Activated T-helper 1 cell treated with anti-CD3 and anti-CD28 coated beads, Interleukin-12 subunit alpha, Interleukin-12 subunit beta, Interleukin-2, Interleukin-4 antibody, amounts not matched to agents 30 ng/mL and 10 ng/mL and 1 ng/mL, durations not matched to agents 14 hours and 24 hours and 36 hours (primary cell): ENCODE measurements around the gene B4GALNT4. TPM values are rescaled to one million over a fixed set of nuclear protein-coding genes. Genes with fewer than 3 reads are reported as not detected.
"Not testable (repeated sequence)": the region's sequence is repeated elsewhere in the genome, so short reads cannot be mapped to it uniquely, and the experiment has no call there.

Experiments used
- DNase-seq: peaks from one replicate; pipeline ENCODE4 v3.0.0; 2021; ENCODE audit warnings: low spot score
- H3K27ac Mint-ChIP-seq: one replicate; pipeline ENCODE4 v1.8.0; 2021; ENCODE audit warnings: mild to moderate bottlenecking, mixed read lengths
- H3K27me3 Mint-ChIP-seq: one replicate; pipeline ENCODE4 v1.8.0; 2022; ENCODE audit warnings: mild to moderate bottlenecking, moderate library complexity, mixed read lengths; ENCODE audit not compliant: insufficient read depth
- H3K36me3 Mint-ChIP-seq: one replicate; pipeline ENCODE4 v1.8.0; 2021; ENCODE audit warnings: low read depth, mixed read lengths
- H3K4me1 Mint-ChIP-seq: one replicate; pipeline ENCODE4 v1.8.0; 2021; ENCODE audit warnings: low read depth, mixed read lengths
- H3K4me3 Mint-ChIP-seq: one replicate; pipeline ENCODE4 v1.8.0; 2021; ENCODE audit warnings: mild to moderate bottlenecking, moderate library complexity, mixed read lengths
- H3K9me3 Mint-ChIP-seq: one replicate; pipeline ENCODE4 v1.8.0; 2021; ENCODE audit warnings: mixed read lengths
- intact Hi-C: fragments of 100-400 bp; cut with micrococcal nuclease; formaldehyde crosslinking; loops from one replicate; pipeline ENCODE4 v1.15.1; 2024
- total RNA-seq: library from RNA; stranded (reverse); gene quantifications from 2 replicates; pipeline ENCODE4 v1.2.3, GENCODE V29; 2022

B4GALNT4 gene
- total RNA-seq, 1 donor from 2014 or later = 3.8 TPM

DNA sequence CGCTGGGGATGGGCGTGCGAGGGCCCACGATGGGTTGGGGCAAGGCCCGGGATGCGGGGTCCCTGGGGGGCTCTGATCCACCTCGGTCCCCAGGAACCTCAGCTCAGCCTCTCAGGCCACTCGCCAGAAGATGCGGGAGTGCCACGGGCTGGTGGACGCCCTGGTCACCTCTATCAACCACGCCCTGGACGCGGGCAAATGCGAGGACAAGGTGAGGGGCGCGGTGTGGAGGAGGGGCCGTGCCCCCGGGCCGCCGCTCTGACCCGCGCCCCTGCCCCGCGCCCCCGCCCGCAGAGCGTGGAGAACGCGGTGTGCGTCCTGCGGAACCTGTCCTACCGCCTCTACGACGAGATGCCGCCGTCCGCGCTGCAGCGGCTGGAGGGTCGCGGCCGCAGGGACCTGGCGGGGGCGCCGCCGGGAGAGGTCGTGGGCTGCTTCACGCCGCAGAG lies 31.0 kb downstream of the B4GALNT4 start:
- no peak overlapping the region for H3K4me3 Mint-ChIP-seq
- intact Hi-C loops = no loop called here

DNA sequence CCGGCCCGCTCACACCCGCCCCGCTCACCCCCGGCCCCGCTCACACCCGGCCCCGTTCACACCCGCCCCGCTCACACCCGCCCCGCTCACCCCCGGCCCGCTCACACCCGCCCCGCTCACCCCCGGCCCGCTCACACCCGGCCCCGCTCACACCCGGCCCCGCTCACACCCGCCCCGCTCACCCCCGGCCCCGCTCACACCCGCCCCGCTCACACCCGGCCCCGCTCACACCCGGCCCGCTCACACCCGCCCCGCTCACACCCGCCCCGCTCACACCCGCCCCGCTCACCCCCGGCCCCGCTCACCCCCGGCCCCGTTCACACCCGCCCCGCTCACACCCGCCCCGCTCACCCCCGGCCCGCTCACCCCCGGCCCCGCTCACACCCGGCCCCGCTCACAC lies 31.9 kb downstream of the B4GALNT4 start:
- H3K27me3 Mint-ChIP-seq, H3K4me1 Mint-ChIP-seq, H3K9me3 Mint-ChIP-seq, H3K4me3 Mint-ChIP-seq, H3K36me3 Mint-ChIP-seq, H3K27ac Mint-ChIP-seq, intact Hi-C loops, DNase-seq: not testable (repeated sequence)

More for the DNA sequence above, 31.0 kb downstream of the B4GALNT4 start:
- H3K27me3 Mint-ChIP-seq = peaks cover 9% of the 10 kb centered on the region
- no peak for DNase-seq
- H3K36me3 Mint-ChIP-seq = no peaks in the 10 kb centered on the region
- H3K27ac Mint-ChIP-seq = no peak overlapping the region
- no peaks in the 10 kb centered on the region for H3K4me1 Mint-ChIP-seq
- H3K9me3 Mint-ChIP-seq = no peaks in the 10 kb centered on the region

DNA sequence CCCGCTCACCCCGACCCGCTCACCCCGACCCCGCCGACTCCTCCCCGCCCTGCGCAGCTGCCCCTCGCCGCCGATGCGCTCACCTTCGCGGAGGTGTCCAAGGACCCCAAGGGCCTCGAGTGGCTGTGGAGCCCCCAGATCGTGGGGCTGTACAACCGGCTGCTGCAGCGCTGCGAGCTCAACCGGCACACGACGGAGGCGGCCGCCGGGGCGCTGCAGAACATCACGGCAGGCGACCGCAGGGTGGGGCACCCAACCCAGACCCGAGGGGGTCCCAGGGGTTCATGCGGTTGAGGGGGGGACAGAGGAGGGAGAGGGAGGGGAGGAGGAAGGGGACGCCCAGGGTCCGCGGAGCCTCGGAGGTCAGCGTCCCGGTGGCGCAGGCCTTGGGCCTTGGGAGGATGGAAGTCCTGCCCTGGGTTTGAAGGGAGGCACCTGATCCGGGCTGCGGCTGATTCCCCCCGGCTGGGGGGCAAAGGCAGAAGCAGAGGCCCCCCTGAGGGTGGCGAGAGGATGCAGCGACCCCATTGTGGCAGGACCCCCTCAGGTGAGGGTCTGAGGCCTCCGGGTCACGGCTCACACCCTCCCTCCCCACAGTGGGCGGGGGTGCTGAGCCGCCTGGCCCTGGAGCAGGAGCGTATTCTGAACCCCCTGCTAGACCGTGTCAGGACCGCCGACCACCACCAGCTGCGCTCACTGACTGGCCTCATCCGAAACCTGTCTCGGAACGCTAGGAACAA lies 33.9 kb downstream of the B4GALNT4 start:
- no peak for DNase-seq
- intact Hi-C loops = no loop called here
- no peaks in the 10 kb centered on the region for H3K4me1 Mint-ChIP-seq
- H3K27ac Mint-ChIP-seq = no peak overlapping the region
- H3K9me3 Mint-ChIP-seq = no peaks in the 10 kb centered on the region
- H3K36me3 Mint-ChIP-seq = no peaks in the 10 kb centered on the region
- H3K27me3 Mint-ChIP-seq = peaks cover 10% of the 10 kb centered on the region
- H3K4me3 Mint-ChIP-seq = no peak overlapping the region

DNA sequence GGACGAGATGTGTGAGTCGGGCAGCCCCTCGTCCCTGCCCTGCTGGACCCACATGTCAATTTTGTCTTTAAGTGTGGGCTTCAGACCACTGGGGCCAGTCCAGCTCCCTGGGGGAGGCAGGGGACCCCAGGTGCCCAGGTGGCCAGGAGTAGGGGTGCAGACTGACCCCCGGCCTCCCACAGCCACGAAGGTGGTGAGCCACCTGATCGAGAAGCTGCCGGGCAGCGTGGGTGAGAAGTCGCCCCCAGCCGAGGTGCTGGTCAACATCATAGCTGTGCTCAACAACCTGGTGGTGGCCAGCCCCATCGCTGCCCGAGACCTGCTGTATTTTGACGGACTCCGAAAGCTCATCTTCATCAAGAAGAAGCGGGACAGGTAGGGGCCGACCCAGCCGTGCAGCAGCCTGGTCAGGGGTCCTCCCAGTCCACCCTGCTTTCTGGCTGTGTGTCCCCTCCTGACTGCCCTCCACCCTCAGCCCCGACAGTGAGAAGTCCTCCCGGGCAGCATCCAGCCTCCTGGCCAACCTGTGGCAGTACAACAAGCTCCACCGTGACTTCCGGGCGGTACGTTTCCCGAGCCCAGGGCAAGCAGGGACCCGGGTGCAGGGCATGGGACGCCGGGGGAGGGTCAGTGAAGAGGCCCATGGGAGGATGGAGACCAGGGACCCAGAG lies 34.6 kb downstream of the B4GALNT4 start:
- DNase-seq = no peak
- no peak overlapping the region for H3K27ac Mint-ChIP-seq
- intact Hi-C loops = no loop called here
- H3K9me3 Mint-ChIP-seq = no peaks in the 10 kb centered on the region
- H3K36me3 Mint-ChIP-seq = no peaks in the 10 kb centered on the region
- H3K4me3 Mint-ChIP-seq = no peak overlapping the region
- H3K27me3 Mint-ChIP-seq = peaks cover 7% of the 10 kb centered on the region
- no peaks in the 10 kb centered on the region for H3K4me1 Mint-ChIP-seq

DNA sequence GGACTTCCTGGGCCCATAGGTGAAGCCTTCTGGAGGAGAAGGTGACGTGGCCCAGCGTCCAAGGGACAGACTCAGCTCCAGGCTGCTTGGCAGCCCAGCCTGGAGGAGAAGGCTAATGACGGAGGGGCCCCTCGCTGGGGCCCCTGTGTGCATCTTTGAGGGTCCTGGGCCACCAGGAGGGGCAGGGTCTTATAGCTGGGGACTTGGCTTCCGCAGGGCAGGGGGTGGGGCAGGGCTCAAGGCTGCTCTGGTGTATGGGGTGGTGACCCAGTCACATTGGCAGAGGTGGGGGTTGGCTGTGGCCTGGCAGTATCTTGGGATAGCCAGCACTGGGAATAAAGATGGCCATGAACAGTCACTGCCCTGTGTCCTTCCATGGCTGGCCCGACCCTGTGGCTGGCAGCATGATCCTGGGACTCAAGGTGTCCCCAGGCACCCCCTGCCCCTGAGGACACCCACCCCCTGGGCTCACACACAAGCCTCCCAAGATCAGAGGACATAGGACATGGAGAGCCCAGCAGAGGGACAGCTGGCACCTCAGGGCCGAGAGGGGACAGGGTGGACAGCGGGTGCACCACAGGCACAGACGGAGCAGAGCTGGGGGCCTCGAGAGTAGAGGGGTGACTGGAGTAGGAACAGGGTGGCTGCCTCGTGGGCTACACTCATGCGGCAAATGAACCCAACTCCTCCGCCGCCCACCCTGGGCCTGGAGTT lies 35.4 kb downstream of the B4GALNT4 start:
- Mint-ChIP-seq H3K27ac (peak overlapping the region; percentile 34), H3K27me3 (peaks cover 4% of the 10 kb centered on the region), H3K36me3 (no peaks in the 10 kb centered on the region), H3K4me3 (no peak overlapping the region), H3K4me1 (no peaks in the 10 kb centered on the region), H3K9me3 (no peaks in the 10 kb centered on the region)
- intact Hi-C loops = no loop called here
- no peak for DNase-seq

DNA sequence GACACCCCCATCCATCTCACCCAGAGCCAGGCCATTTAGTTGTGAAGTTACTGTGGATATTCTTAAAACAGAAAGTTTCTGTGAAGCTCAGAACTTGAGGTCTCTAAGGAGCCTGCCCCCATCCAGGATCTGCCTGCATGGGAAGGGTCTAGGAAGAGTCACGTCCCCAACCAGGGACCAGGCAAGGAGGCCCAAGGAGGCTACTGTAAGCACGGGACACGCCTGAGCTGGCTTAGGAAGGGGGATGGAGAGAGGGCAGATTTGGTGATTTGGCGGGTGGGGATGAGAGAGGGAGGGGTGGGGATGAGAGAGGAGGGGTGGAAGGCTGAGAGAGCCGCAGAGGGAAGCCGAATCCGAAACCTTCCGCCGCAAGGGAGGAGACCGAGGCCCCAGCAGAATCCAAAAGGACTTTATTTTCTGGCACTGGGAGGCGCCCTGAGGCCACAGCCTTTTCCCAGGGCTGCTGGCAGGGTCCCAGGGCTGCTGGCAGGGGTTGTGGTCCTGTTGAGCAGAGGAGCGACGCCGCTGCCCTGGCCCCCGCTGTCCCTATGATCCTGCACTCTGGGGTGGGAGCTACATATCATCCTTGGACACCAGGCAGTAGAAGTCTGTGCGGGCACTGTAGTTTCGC lies 36.1 kb downstream of the B4GALNT4 start:
- Mint-ChIP-seq H3K4me1 (no peaks in the 10 kb centered on the region), H3K9me3 (no peaks in the 10 kb centered on the region), H3K36me3 (no peaks in the 10 kb centered on the region), H3K4me3 (peak overlapping the region; percentile 64), H3K27ac (peak overlapping the region; percentile 44), H3K27me3 (peaks cover 2% of the 10 kb centered on the region)
- no peak for DNase-seq
- intact Hi-C loops = no loop called here

DNA sequence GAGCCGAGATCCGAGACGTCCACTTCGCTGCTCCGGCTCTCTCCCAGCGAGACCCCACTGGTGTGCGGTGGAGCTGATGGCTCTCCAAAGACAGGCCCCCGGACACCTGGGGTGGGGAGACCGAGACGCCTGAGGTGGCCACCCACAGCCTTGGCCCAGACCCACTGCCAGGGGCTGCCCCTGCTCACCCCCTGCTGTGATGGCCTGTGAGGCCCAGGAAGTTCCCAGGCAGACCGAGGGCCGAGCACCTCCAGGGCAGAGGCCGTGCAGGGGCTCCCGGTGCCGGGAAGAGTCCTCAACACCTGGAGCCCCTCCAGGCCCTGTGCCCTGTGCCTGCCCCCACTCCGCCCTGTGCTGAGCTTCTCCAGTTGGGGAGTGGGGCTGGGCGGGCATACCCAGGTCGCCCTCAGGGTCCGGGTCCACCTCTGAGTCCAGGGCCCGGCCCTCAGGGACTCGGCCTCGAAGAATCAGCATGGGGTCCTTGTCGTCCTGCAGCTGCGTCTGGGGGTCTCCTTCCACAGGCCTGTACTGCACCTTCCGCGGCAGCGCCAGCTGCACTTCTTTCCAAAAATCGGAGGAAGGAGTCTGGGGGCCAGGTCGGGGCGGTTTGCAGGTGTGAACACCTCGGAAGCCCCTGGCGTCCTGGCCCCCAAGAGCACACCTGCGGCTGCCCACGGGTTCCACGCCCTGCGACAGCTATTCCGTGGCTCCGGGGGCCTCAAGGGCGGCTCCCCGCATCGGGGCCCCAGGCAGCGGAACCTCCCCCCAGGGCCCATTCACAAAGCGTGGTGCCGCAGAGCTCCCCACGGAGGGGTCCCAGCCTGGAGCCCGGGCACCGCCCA lies 36.9 kb downstream of the B4GALNT4 start:
- Mint-ChIP-seq H3K4me1 (no peaks in the 10 kb centered on the region), H3K9me3 (no peaks in the 10 kb centered on the region), H3K36me3 (no peaks in the 10 kb centered on the region), H3K4me3 (no peak overlapping the region), H3K27ac (peak overlapping the region; percentile 44), H3K27me3 (peaks cover 2% of the 10 kb centered on the region)
- no peak for DNase-seq
- intact Hi-C loops = loop anchor here (2.0 kb wide), 3 partner anchors 169 to 199 kb away; partner anchors contain the start of genes BET1L, PSMD13, RIC8A and SIRT3

DNA sequence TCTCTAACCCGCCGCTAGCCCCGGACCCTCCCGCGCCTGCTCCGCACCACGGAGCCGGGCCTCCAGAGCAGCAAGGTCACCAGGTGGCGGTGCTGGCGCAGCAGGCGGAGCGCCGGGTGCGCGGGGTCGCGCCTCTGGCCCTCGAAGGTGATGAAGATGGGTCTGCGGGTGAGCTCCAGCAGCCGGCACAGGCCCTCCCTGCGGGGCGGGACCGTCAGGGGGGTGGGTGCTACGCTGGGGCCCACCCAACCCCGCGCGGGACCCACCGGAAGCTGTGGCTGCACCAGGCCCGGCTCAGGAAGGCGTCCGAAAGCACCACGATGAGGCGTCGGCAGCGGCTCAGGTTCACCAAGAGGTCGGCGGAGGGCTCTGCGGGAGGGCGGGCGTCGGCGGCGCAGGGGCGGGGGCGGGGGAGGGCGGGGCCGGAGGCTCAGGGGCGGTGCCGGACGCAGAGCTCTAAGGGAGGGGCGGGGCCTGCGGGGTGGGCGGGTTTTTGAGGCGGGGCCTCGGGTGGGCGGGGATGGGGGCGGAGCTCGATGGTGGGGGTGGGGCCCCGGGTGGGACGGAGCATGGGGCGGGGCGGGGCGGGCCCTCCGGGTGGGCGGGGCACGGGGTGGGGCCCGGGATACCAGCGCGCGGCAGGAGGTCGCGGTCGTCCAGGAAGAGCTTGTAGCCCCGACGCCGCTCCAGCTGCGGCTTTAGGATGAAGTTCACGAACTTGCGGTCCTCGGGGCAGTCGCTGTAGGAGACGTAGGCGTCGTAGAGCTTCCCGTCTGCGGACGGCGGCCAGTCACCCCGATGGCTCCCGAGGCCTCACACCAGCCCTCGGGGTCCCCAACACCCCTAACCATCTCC lies 37.7 kb downstream of the B4GALNT4 start:
- no peak overlapping the region for H3K4me3 Mint-ChIP-seq
- peaks cover 2% of the 10 kb centered on the region for H3K27me3 Mint-ChIP-seq
- peak overlapping the region; percentile 23 for H3K27ac Mint-ChIP-seq

DNA sequence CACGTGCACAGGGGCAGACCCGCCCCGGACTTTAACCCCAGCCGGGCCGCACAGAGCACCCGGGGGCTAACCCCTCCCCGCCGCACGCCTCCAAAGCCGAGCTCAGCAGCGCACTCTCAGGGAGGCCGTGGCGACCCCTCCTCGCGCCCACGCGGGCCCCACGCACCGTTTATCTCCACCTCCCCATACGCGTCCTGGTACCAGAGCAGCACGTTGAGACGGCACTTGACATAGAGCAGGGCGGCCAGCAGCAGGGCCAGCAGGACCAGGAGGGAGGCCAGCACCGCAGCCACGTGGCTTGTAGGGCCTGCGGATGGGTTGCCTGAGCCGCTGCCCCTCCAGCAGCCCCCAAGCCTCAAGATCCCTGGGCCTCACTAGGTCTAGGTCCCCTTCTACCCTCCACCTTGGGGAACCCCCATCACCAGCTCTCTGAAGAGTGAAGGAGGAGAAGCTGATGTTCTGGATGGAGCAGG lies 38.4 kb downstream of the B4GALNT4 start:
- no peak for DNase-seq
- H3K9me3 Mint-ChIP-seq = no peaks in the 10 kb centered on the region
- no peaks in the 10 kb centered on the region for H3K36me3 Mint-ChIP-seq
- H3K27ac Mint-ChIP-seq = no peak overlapping the region
- no peak overlapping the region for H3K4me3 Mint-ChIP-seq
- intact Hi-C loops = loop anchor here (1.0 to 2.0 kb wide), 8 partner anchors 8 to 201 kb away; partner anchors contain the start of genes BET1L, PSMD13, RIC8A and RNH1
- H3K27me3 Mint-ChIP-seq = peaks cover 2% of the 10 kb centered on the region
- no peaks in the 10 kb centered on the region for H3K4me1 Mint-ChIP-seq

More for the DNA sequence above, 37.7 kb downstream of the B4GALNT4 start:
- intact Hi-C loops = loop anchor here (1.0 to 2.0 kb wide), 8 partner anchors 8 to 200 kb away; partner anchors contain the start of genes BET1L, PSMD13, RIC8A and RNH1
- DNase-seq = peak; percentile 84
- no peaks in the 10 kb centered on the region for H3K9me3 Mint-ChIP-seq
- H3K36me3 Mint-ChIP-seq = no peaks in the 10 kb centered on the region
- H3K4me1 Mint-ChIP-seq = no peaks in the 10 kb centered on the region

DNA sequence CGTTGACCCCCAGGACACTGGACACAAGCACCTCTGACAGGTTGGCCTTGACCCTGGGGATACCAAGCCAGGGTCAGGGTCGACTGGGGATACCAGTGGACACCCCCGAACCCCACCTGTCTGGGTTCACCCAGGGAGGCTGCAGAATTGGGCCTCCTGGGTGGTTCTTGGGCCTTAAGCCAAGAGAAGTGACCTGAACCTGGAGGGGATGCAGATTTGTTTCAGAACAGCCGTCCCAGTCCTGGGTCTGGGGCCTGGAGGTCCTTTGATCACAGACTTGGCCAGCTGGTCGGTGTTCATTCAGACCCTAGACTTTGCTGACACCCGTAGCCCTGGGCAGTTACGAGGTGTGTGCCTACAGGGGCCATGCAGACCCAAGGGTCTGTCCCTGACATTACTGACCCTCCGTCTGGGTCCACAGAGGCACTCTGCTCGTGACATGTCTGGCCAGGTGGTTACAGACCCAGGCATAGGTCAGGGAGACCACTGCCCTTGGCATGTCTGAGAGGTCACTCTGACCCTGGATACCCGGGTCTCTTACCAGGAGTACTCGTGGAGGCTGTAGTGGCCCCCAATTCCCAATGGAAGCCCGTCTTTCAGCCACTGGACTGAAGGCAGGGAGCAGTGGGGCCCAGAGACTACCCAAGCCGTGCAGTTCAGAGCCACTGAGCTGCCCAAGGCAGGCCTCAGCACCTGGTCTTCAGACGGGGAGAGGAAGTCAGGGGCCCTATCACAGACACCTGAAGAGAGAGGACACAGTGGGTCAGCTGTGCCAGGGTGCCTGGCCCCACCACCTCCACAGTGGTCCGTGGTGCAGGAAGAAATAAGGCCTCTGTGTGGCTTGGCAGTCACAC lies 39.1 kb downstream of the B4GALNT4 start:
- Mint-ChIP-seq H3K9me3 (no peaks in the 10 kb centered on the region), H3K4me3 (no peak overlapping the region), H3K36me3 (no peaks in the 10 kb centered on the region), H3K4me1 (peaks cover 4% of the 10 kb centered on the region), H3K27ac (no peak overlapping the region), H3K27me3 (peaks cover 2% of the 10 kb centered on the region)
- intact Hi-C loops = no loop called here
- DNase-seq = no peak
